ENCODE measurements around the gene ZNF682. TPM values are rescaled to one million over a fixed set of nuclear protein-coding genes. Genes with fewer than 3 reads are reported as not detected.
A peak's percentile ranks its signal among the peaks of the same experiment; 100 is the strongest.
"Not testable (repeated sequence)": the region's sequence is repeated elsewhere in the genome, so short reads cannot be mapped to it uniquely, and the experiment has no call there.

Gene ZNF682
- total RNA-seq, 1 experiment from 2014 or later, result 20.5 TPM

DNA sequence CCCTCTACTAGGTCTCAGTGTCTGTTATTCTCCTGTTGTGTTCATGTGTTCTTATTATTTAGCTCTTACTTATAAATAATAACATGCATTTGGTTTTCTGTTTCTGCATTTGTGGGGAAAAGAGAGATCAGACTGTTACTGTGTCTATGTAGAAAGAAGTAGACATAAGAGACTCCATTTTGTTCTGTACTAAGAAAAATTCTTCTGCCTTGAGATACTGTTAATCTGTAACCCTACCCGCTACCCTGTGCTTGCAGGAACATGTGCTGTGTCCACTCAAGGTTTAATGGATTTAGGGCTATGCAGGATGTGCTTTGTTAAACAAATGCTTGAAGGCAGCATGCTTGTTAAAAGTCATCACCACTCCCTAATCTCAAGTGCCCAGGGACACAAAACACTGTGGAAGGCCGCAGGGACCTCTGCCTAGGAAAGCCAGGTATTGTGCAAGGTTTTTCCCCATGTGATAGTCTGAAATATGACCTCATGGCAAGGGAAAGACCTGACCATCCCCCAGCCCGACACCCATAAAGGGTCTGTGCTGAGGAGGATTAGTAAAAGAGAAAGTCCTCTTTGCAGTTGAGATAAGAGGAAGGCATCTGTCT, 43.0 kb upstream of the ZNF682 start:
- DNase-seq (ENCODE audit: low spot score); H3K9me3 Mint-ChIP-seq; ATAC-seq; H3K27me3 Mint-ChIP-seq (ENCODE audit: low read depth): not testable (repeated sequence)
- ChIA-PET POLR2A (interaction anchor here (0.5 kb wide), 1 partner anchor 156 kb away, joined by 3 read pairs; no protein-coding TSS in a partner anchor), CTCF (interaction anchor here (2.0 kb wide), 1 partner anchor 85 kb away, joined by 6 read pairs; no protein-coding TSS in a partner anchor)
- H3K36me3 Mint-ChIP-seq, result peaks cover 31% of the 10 kb centered on the region
- H3K4me3 Mint-ChIP-seq, result peak overlapping the region; percentile 98
- H3K27ac Mint-ChIP-seq, result peak overlapping the region; percentile 98
- H3K4me1 Mint-ChIP-seq, result peaks cover 66% of the 10 kb centered on the region
- 0 out of 2 replicates have a peak, but pooled peaks have one; percentile 50 for TF ChIP-seq TEAD1 (CRISPR knock-in tag; IDR thresholded peaks at IDR 0.05)
- TF ChIP-seq, protein P1, sequence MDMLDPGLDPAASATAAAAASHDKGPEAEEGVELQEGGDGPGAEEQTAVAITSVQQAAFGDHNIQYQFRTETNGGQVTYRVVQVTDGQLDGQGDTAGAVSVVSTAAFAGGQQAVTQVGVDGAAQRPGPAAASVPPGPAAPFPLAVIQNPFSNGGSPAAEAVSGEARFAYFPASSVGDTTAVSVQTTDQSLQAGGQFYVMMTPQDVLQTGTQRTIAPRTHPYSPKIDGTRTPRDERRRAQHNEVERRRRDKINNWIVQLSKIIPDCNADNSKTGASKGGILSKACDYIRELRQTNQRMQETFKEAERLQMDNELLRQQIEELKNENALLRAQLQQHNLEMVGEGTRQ (CRISPR knock-in tag; IDR thresholded peaks at IDR 0.05), result 0 out of 2 replicates have a peak, but pooled peaks have one; percentile 30
- TF ChIP-seq, protein P2, sequence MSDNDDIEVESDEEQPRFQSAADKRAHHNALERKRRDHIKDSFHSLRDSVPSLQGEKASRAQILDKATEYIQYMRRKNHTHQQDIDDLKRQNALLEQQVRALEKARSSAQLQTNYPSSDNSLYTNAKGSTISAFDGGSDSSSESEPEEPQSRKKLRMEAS (CRISPR knock-in tag; IDR thresholded peaks at IDR 0.05), result peak; percentile 28; the same call in 1 of the 2 replicates

DNA sequence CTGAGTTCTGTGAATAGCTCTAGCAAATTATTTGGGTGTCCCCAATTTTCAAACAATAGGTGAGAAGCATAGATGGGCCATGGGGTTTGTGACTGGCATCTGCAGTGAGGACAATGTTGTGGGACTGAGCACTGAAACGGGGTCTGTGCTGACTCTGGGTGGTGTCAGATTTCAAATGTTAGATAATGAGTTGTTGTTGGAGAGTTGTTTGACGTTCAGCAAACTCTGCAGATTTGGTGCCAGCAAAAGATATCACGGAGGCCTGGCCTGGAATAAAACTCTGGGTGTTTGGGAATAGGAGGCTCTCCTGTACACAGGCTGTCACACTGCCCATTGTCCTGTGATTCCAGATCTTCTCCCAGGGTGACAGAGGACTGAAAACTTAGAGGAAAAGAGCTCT, 41.4 kb upstream of the ZNF682 start:
- H3K36me3 Mint-ChIP-seq, result peaks cover 31% of the 10 kb centered on the region
- H3K9me3 Mint-ChIP-seq, result no peaks in the 10 kb centered on the region
- TF ChIP-seq, protein P3, sequence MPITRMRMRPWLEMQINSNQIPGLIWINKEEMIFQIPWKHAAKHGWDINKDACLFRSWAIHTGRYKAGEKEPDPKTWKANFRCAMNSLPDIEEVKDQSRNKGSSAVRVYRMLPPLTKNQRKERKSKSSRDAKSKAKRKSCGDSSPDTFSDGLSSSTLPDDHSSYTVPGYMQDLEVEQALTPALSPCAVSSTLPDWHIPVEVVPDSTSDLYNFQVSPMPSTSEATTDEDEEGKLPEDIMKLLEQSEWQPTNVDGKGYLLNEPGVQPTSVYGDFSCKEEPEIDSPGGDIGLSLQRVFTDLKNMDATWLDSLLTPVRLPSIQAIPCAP (CRISPR knock-in tag; IDR thresholded peaks at IDR 0.05), result no peak
- TF ChIP-seq, protein P1 (CRISPR knock-in tag; IDR thresholded peaks at IDR 0.05), result no peak
- TF ChIP-seq NR1H2 (CRISPR knock-in tag; IDR thresholded peaks at IDR 0.05) (no peak), HMGA2 (CRISPR knock-in tag; IDR thresholded peaks at IDR 0.05) (no peak), NFE2L1 (CRISPR knock-in tag; IDR thresholded peaks at IDR 0.05) (no peak), FOXK1 (CRISPR knock-in tag; IDR thresholded peaks at IDR 0.05) (no peak), IRF2 (CRISPR knock-in tag; IDR thresholded peaks at IDR 0.05; ENCODE audit: borderline replicate concordance, low read depth) (no peak), NR3C1 (CRISPR knock-in tag; conservative IDR thresholded peaks at IDR 0.05; ENCODE audit: low read depth) (no peak), SOX15 (CRISPR knock-in tag; IDR thresholded peaks at IDR 0.05) (no peak), MXD4 (CRISPR knock-in tag; IDR thresholded peaks at IDR 0.05; ENCODE audit: borderline replicate concordance) (no peak), CREB1 (CRISPR knock-in tag; IDR thresholded peaks at IDR 0.05) (no peak), SMAD3 (CRISPR knock-in tag; IDR thresholded peaks at IDR 0.05; ENCODE audit: borderline replicate concordance) (no peak), TP53 (CRISPR knock-in tag; IDR thresholded peaks at IDR 0.05) (no peak)
- TF ChIP-seq, protein P4, sequence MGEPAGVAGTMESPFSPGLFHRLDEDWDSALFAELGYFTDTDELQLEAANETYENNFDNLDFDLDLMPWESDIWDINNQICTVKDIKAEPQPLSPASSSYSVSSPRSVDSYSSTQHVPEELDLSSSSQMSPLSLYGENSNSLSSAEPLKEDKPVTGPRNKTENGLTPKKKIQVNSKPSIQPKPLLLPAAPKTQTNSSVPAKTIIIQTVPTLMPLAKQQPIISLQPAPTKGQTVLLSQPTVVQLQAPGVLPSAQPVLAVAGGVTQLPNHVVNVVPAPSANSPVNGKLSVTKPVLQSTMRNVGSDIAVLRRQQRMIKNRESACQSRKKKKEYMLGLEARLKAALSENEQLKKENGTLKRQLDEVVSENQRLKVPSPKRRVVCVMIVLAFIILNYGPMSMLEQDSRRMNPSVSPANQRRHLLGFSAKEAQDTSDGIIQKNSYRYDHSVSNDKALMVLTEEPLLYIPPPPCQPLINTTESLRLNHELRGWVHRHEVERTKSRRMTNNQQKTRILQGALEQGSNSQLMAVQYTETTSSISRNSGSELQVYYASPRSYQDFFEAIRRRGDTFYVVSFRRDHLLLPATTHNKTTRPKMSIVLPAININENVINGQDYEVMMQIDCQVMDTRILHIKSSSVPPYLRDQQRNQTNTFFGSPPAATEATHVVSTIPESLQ (CRISPR knock-in tag; IDR thresholded peaks at IDR 0.05), result no peak
- TF ChIP-seq, protein P5, sequence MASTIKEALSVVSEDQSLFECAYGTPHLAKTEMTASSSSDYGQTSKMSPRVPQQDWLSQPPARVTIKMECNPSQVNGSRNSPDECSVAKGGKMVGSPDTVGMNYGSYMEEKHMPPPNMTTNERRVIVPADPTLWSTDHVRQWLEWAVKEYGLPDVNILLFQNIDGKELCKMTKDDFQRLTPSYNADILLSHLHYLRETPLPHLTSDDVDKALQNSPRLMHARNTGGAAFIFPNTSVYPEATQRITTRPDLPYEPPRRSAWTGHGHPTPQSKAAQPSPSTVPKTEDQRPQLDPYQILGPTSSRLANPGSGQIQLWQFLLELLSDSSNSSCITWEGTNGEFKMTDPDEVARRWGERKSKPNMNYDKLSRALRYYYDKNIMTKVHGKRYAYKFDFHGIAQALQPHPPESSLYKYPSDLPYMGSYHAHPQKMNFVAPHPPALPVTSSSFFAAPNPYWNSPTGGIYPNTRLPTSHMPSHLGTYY (CRISPR knock-in tag; IDR thresholded peaks at IDR 0.05), result no peak
- TF ChIP-seq, protein P6, sequence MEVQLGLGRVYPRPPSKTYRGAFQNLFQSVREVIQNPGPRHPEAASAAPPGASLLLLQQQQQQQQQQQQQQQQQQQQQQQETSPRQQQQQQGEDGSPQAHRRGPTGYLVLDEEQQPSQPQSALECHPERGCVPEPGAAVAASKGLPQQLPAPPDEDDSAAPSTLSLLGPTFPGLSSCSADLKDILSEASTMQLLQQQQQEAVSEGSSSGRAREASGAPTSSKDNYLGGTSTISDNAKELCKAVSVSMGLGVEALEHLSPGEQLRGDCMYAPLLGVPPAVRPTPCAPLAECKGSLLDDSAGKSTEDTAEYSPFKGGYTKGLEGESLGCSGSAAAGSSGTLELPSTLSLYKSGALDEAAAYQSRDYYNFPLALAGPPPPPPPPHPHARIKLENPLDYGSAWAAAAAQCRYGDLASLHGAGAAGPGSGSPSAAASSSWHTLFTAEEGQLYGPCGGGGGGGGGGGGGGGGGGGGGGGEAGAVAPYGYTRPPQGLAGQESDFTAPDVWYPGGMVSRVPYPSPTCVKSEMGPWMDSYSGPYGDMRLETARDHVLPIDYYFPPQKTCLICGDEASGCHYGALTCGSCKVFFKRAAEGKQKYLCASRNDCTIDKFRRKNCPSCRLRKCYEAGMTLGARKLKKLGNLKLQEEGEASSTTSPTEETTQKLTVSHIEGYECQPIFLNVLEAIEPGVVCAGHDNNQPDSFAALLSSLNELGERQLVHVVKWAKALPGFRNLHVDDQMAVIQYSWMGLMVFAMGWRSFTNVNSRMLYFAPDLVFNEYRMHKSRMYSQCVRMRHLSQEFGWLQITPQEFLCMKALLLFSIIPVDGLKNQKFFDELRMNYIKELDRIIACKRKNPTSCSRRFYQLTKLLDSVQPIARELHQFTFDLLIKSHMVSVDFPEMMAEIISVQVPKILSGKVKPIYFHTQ (CRISPR knock-in tag; IDR thresholded peaks at IDR 0.05), result no peak
- TF ChIP-seq, protein P7, sequence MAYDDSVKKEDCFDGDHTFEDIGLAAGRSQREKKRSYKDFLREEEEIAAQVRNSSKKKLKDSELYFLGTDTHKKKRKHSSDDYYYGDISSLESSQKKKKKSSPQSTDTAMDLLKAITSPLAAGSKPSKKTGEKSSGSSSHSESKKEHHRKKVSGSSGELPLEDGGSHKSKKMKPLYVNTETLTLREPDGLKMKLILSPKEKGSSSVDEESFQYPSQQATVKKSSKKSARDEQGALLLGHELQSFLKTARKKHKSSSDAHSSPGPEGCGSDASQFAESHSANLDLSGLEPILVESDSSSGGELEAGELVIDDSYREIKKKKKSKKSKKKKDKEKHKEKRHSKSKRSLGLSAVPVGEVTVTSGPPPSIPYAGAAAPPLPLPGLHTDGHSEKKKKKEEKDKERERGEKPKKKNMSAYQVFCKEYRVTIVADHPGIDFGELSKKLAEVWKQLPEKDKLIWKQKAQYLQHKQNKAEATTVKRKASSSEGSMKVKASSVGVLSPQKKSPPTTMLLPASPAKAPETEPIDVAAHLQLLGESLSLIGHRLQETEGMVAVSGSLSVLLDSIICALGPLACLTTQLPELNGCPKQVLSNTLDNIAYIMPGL (CRISPR knock-in tag; IDR thresholded peaks at IDR 0.05), result no peak
- peak overlapping the region; percentile 94 for H3K27ac Mint-ChIP-seq
- no peak for ATAC-seq
- peak overlapping the region; percentile 98 for H3K4me3 Mint-ChIP-seq
- DNase-seq (ENCODE audit: low spot score), result no peak
- CTCF ChIA-PET, result interaction anchor here (2.0 kb wide), 1 partner anchor 83 kb away, joined by 6 read pairs; no protein-coding TSS in a partner anchor
- H3K27me3 Mint-ChIP-seq (ENCODE audit: low read depth), result no peaks in the 10 kb centered on the region
- POLR2A ChIA-PET, result interaction anchor here (0.6 kb wide), 1 partner anchor 29 kb away, joined by 3 read pairs; no protein-coding TSS in a partner anchor
- peaks cover 63% of the 10 kb centered on the region for H3K4me1 Mint-ChIP-seq

All from WTC11 (cell line).